ENCODE data around the gene CNTN4. TPM values are rescaled to one million over a fixed set of nuclear protein-coding genes. Genes with fewer than 3 reads are reported as not detected.

The CNTN4 gene
- total RNA-seq, 1 experiment from 2014 or later, result 51.3 TPM

- ChIA-PET POLR2A (no interaction called here), CTCF (no interaction called here)
- no peak for TF ChIP-seq CTCF (IDR thresholded peaks at IDR 0.05; ENCODE audit: insufficient read depth in 1 of 2, low read depth in 1 of 2, low read length in 1 of 2, severe bottlenecking in 1 of 2, unreplicated experiment in 1 of 2)
- no peaks in the 10 kb centered on the region for H3K4me1 Mint-ChIP-seq (ENCODE audit: low read depth, unreplicated experiment)
- DNase-seq, result no peak
- no peaks in the 10 kb centered on the region for H3K27me3 Mint-ChIP-seq (ENCODE audit: insufficient read depth, unreplicated experiment)
- no peaks in the 10 kb centered on the region for H3K9me3 Mint-ChIP-seq (ENCODE audit: unreplicated experiment)
- no peaks in the 10 kb centered on the region for H3K36me3 Mint-ChIP-seq (ENCODE audit: insufficient read depth, unreplicated experiment)
- H3K4me3 Mint-ChIP-seq (ENCODE audit: unreplicated experiment), result no peak overlapping the region
- intact Hi-C loops (cut with micrococcal nuclease; ENCODE audit: unreplicated experiment), result no loop called here
- Histone ChIP-seq H3K36me3 (ENCODE audit: control insufficient read depth, insufficient read depth, low read length) (no peaks in the 10 kb centered on the region), H3K4me3 (ENCODE audit: low read depth, low read length) (no peak overlapping the region), H3K9me3 (no peaks in the 10 kb centered on the region), H3K4me1 (no peaks in the 10 kb centered on the region), H3K27me3 (replicated peaks; ENCODE audit: control insufficient read depth, insufficient read depth, low read length) (no peaks in the 10 kb centered on the region)
- H3K27ac Mint-ChIP-seq (ENCODE audit: unreplicated experiment), result no peak overlapping the region
- no TSS peak for BruUV-seq (replicated peaks)
These were observed 265.2 kb downstream of the CNTN4 start for GRCh38 chr3:2363854-2364253.

GRCh38 chr3:2370317-2370716 is 271.7 kb downstream of the CNTN4 start:
- intact Hi-C loops (cut with micrococcal nuclease; ENCODE audit: unreplicated experiment), result no loop called here
- Mint-ChIP-seq H3K4me1 (ENCODE audit: low read depth, unreplicated experiment) (no peaks in the 10 kb centered on the region), H3K27ac (ENCODE audit: unreplicated experiment) (no peak overlapping the region), H3K36me3 (ENCODE audit: insufficient read depth, unreplicated experiment) (peaks cover 6% of the 10 kb centered on the region), H3K4me3 (ENCODE audit: unreplicated experiment) (no peak overlapping the region), H3K27me3 (ENCODE audit: insufficient read depth, unreplicated experiment) (no peaks in the 10 kb centered on the region), H3K9me3 (ENCODE audit: unreplicated experiment) (no peaks in the 10 kb centered on the region)
- Histone ChIP-seq H3K4me1 (no peaks in the 10 kb centered on the region), H3K27me3 (replicated peaks; ENCODE audit: control insufficient read depth, insufficient read depth, low read length) (no peaks in the 10 kb centered on the region), H3K4me3 (ENCODE audit: low read depth, low read length) (no peak overlapping the region), H3K9me3 (no peaks in the 10 kb centered on the region), H3K36me3 (ENCODE audit: control insufficient read depth, insufficient read depth, low read length) (no peaks in the 10 kb centered on the region)
- DNase-seq, result no peak
- POLR2A ChIA-PET, result no interaction called here
- TF ChIP-seq CTCF (IDR thresholded peaks at IDR 0.05; ENCODE audit: insufficient read depth in 1 of 2, low read depth in 1 of 2, low read length in 1 of 2, severe bottlenecking in 1 of 2, unreplicated experiment in 1 of 2), result no peak
- CTCF ChIA-PET, result no interaction called here
- no TSS peak for BruUV-seq (replicated peaks)

DNA sequence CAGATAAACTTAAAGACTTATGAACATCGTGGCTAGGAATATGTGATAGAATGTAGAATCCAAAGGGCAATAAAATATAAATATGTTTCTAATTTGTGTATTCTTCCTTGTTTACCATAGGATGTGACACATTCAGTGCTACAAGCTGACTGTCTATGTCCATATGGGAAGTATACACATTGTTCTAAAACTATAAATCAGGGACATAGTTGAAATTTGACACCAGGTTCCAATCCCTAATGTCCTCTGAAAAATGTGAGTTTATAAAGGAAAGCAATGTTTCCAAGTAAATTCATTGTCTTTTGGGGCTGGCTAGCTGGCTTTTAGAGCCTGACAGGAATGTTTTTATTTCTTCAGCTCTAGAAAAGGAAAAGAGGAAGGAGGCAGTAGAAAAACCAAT is 273.6 kb downstream of the CNTN4 start:
- ChIA-PET POLR2A (no interaction called here), CTCF (no interaction called here)
- no peak for TF ChIP-seq CTCF (IDR thresholded peaks at IDR 0.05; ENCODE audit: insufficient read depth in 1 of 2, low read depth in 1 of 2, low read length in 1 of 2, severe bottlenecking in 1 of 2, unreplicated experiment in 1 of 2)
- intact Hi-C loops (cut with micrococcal nuclease; ENCODE audit: unreplicated experiment), result no loop called here
- Mint-ChIP-seq H3K27me3 (ENCODE audit: insufficient read depth, unreplicated experiment) (no peaks in the 10 kb centered on the region), H3K4me3 (ENCODE audit: unreplicated experiment) (no peak overlapping the region), H3K4me1 (ENCODE audit: low read depth, unreplicated experiment) (no peaks in the 10 kb centered on the region), H3K36me3 (ENCODE audit: insufficient read depth, unreplicated experiment) (peaks cover 6% of the 10 kb centered on the region), H3K9me3 (ENCODE audit: unreplicated experiment) (no peaks in the 10 kb centered on the region), H3K27ac (ENCODE audit: unreplicated experiment) (no peak overlapping the region)
- Histone ChIP-seq H3K9me3 (no peaks in the 10 kb centered on the region), H3K27me3 (replicated peaks; ENCODE audit: control insufficient read depth, insufficient read depth, low read length) (no peaks in the 10 kb centered on the region), H3K4me1 (no peaks in the 10 kb centered on the region), H3K4me3 (ENCODE audit: low read depth, low read length) (no peak overlapping the region), H3K36me3 (ENCODE audit: control insufficient read depth, insufficient read depth, low read length) (no peaks in the 10 kb centered on the region)
- no TSS peak for BruUV-seq (replicated peaks)
- DNase-seq, result no peak
